Neuronal stem cell (in vitro differentiated cells): ENCODE measurements around the gene CMSS1. TPM values are rescaled to one million over a fixed set of nuclear protein-coding genes. Genes with fewer than 3 reads are reported as not detected.

ENCODE experiments used
- DNase-seq: peaks from one replicate; pipeline ENCODE4 v3.0.0-alpha.2; 2013; ENCODE audit warnings: low spot score
- H2AFZ ChIP-seq: one replicate; pipeline ENCODE4 v1.6.1; 2013; ENCODE audit warnings: mild to moderate bottlenecking, low read length, inconsistent platforms
- H2AK5ac ChIP-seq: 2 replicates; pipeline ENCODE4 v1.6.1; 2013; ENCODE audit warnings: low read depth, mild to moderate bottlenecking, inconsistent platforms, low read length, moderate library complexity, mixed read lengths
- H2BK120ac ChIP-seq: 2 replicates; pipeline ENCODE4 v1.6.1; 2013; ENCODE audit warnings: low read depth, mild to moderate bottlenecking, inconsistent platforms, low read length, moderate library complexity, mixed read lengths
- H2BK12ac ChIP-seq: one replicate; pipeline ENCODE4 v1.6.1; 2013; ENCODE audit warnings: low read length, inconsistent platforms
- H2BK15ac ChIP-seq: 2 replicates; pipeline ENCODE4 v1.6.1; 2013; ENCODE audit warnings: mild to moderate bottlenecking, low read length, inconsistent platforms, mixed read lengths
- H2BK5ac ChIP-seq: one replicate; pipeline ENCODE4 v1.6.1; 2013; ENCODE audit warnings: inconsistent platforms, mild to moderate bottlenecking, low read length, moderate library complexity
- H3K14ac ChIP-seq: one replicate; pipeline ENCODE4 v1.6.1; 2013; ENCODE audit warnings: low read length, inconsistent platforms
- H3K18ac ChIP-seq: 2 replicates; pipeline ENCODE4 v1.6.1; 2013; ENCODE audit warnings: low read length, inconsistent platforms
- H3K23ac ChIP-seq: 2 replicates; pipeline ENCODE4 v1.6.1; 2013; ENCODE audit warnings: low read depth, mild to moderate bottlenecking, mixed read lengths, low read length, inconsistent platforms; ENCODE audit not compliant: poor library complexity
- H3K27ac ChIP-seq: replicated peaks from 3 replicates; pipeline ENCODE4 v1.5.1; 2013; ENCODE audit warnings: low read length, inconsistent platforms
- H3K27me3 ChIP-seq, 3 experiments: 2 replicates each; pipeline ENCODE4 v1.6.1; 2013; ENCODE audit warnings: low read length in 3 of 3, mild to moderate bottlenecking in 2 of 3, inconsistent platforms in 1 of 3, low read depth in 1 of 3, mixed read lengths in 1 of 3, moderate library complexity in 1 of 3; ENCODE audit not compliant: control insufficient read depth in 3 of 3, insufficient read depth in 3 of 3
- H3K36me3 ChIP-seq, 2 donors: replicated peaks in 1 of 2; 2 replicates each; pipeline ENCODE4 v1.6.1; 2013; ENCODE audit warnings: low read length in 2 of 2; ENCODE audit not compliant: control insufficient read depth in 2 of 2, insufficient read depth in 2 of 2
- H3K4ac ChIP-seq: 2 replicates; pipeline ENCODE4 v1.6.1; 2013; ENCODE audit warnings: inconsistent platforms, mild to moderate bottlenecking, low read length, moderate library complexity
- H3K4me1 ChIP-seq, 2 donors: 1 replicate in 1 of 2; 2 replicates in 1 of 2; pipeline ENCODE4 v1.6.1; 2013; ENCODE audit warnings: low read length in 2 of 2, low read depth in 1 of 2; ENCODE audit not compliant: control insufficient read depth in 2 of 2, insufficient read depth in 1 of 2
- H3K4me2 ChIP-seq: one replicate; pipeline ENCODE4 v1.6.1; 2013; ENCODE audit warnings: mild to moderate bottlenecking, low read length, inconsistent platforms; ENCODE audit not compliant: insufficient read depth, poor library complexity, severe bottlenecking
- H3K4me3 ChIP-seq, 2 donors: 2 replicates each; pipeline ENCODE4 v1.5.1; 2013; ENCODE audit warnings: low read length in 2 of 2, mild to moderate bottlenecking in 2 of 2, inconsistent platforms in 1 of 2, moderate library complexity in 1 of 2
- H3K79me1 ChIP-seq: one replicate; pipeline ENCODE4 v1.6.1; 2013; ENCODE audit warnings: low read depth, mild to moderate bottlenecking, inconsistent platforms, low read length, moderate library complexity
- H3K9ac ChIP-seq: one replicate; pipeline ENCODE4 v1.6.1; 2013; ENCODE audit warnings: mild to moderate bottlenecking, low read depth, low read length, inconsistent platforms; ENCODE audit not compliant: poor library complexity
- H3K9me3 ChIP-seq, 2 donors: replicated peaks in 1 of 2; 2 replicates each; pipeline versions ENCODE3 to v1.6.1; 2013; ENCODE audit warnings: low read length in 2 of 2, mild to moderate bottlenecking in 2 of 2, inconsistent platforms in 1 of 2, low read depth in 1 of 2, mixed read lengths in 1 of 2, moderate library complexity in 1 of 2; ENCODE audit not compliant: control insufficient read depth in 2 of 2, insufficient read depth in 1 of 2
- H4K8ac ChIP-seq: one replicate; pipeline ENCODE4 v1.6.1; 2013; ENCODE audit warnings: low read depth, mild to moderate bottlenecking, inconsistent platforms, low read length, moderate library complexity
- H4K91ac ChIP-seq: one replicate; pipeline ENCODE4 v1.6.1; 2013; ENCODE audit warnings: low read length, low read depth, mild to moderate bottlenecking, inconsistent platforms; ENCODE audit not compliant: poor library complexity
- WGBS, 2 donors: extraction: QIAGEN DNeasy Blood & Tissue Kit; methylation state at CpG; one replicate each; pipeline ENCODE4 v1.1.7; 2013; ENCODE audit warnings: missing lambda C conversion rate in 2 of 2, mixed read lengths in 1 of 2; ENCODE audit not compliant: insufficient read length in 2 of 2, insufficient replicate concordance in 1 of 2; ENCODE audit errors: extremely low coverage in 2 of 2; 5-methylcytosine and 5-hydroxymethylcytosine counted together
- polyA plus RNA-seq, 2 experiments: library from polyadenylated mRNA; stranded (reverse); fragments of 200-250 nt; gene quantifications; one replicate each; pipeline ENCODE4 v1.2.3, GENCODE V29; 2013

CMSS1 gene
- polyA plus RNA-seq (2013, experiment 1 of 2), result 96.3 TPM
- polyA plus RNA-seq (2013, experiment 2 of 2), result 93.1 TPM

GRCh38 chr3:99817437-99818240 lies at the start of gene CMSS1:
CMSS1 (plus strand) TSS chr3:99817862.
- Histone ChIP-seq H3K27ac (no peak within 1 kb of the TSS), H3K27me3 (no peaks in the 10 kb centered on the region), H2BK15ac (no peak within 1 kb of the TSS), H2BK12ac (no peak within 1 kb of the TSS), H3K9ac (peak within 1 kb of the TSS; percentile 87), H3K18ac (peak within 1 kb of the TSS; percentile 58), H3K36me3 (no peaks in the 10 kb centered on the region), H2AFZ (peak within 1 kb of the TSS; percentile 97), H3K4me1 (peaks cover 3 to 8% of the 10 kb centered on the region in 2 donors), H3K23ac (peak within 1 kb of the TSS; percentile 87), H4K91ac (no peak within 1 kb of the TSS), H3K79me1 (no peaks in the 10 kb centered on the region), H2BK5ac (no peak within 1 kb of the TSS), H3K9me3 (no peaks in the 10 kb centered on the region), H3K4me3 (peak within 1 kb of the TSS; percentile 92 to 98), H2AK5ac (no peak within 1 kb of the TSS), H3K4ac (no peak within 1 kb of the TSS), H2BK120ac (no peak within 1 kb of the TSS), H3K14ac (no peak within 1 kb of the TSS), H4K8ac (no peak within 1 kb of the TSS), H3K4me2 (peak within 1 kb of the TSS; percentile 69)
- peak; percentile 90 for DNase-seq
- no CpG with 5 or more reads among the region's 60 CpGs for WGBS, 2 donors

GRCh38 chr3:99768126-99768525 lies 49.5 kb upstream of the CMSS1 start:
- Histone ChIP-seq H3K4me3 (no peak overlapping the region), H3K9ac (no peak overlapping the region), H2BK5ac (no peak overlapping the region), H2BK12ac (no peak overlapping the region), H4K8ac (no peak overlapping the region), H2BK120ac (no peak overlapping the region), H3K9me3 (no peaks in the 10 kb centered on the region), H4K91ac (no peak overlapping the region), H3K27me3 (peaks cover 0 to 3% (median 0%) of the 10 kb centered on the region in 3 experiments), H3K27ac (no peak overlapping the region), H3K36me3 (no peaks in the 10 kb centered on the region), H3K18ac (no peak overlapping the region), H2AFZ (no peak overlapping the region), H3K4ac (no peak overlapping the region), H3K23ac (no peak overlapping the region), H3K14ac (no peak overlapping the region), H3K4me1 (no peaks in the 10 kb centered on the region), H2AK5ac (no peak overlapping the region), H3K4me2 (no peak overlapping the region), H2BK15ac (no peak overlapping the region), H3K79me1 (no peaks in the 10 kb centered on the region)
- no peak for DNase-seq
- no CpG with 5 or more reads among the region's 1 CpG for WGBS, 2 donors

GRCh38 chr3:99768808-99769501 lies 48.7 kb upstream of the CMSS1 start:
- Histone ChIP-seq H3K27me3 (peaks cover 0 to 3% (median 0%) of the 10 kb centered on the region in 3 experiments), H3K23ac (no peak overlapping the region), H3K27ac (no peak overlapping the region), H3K4me3 (no peak overlapping the region), H3K9me3 (no peaks in the 10 kb centered on the region), H4K91ac (no peak overlapping the region), H3K18ac (no peak overlapping the region), H2AK5ac (no peak overlapping the region), H2BK15ac (no peak overlapping the region), H2BK12ac (no peak overlapping the region), H3K9ac (no peak overlapping the region), H3K79me1 (no peaks in the 10 kb centered on the region), H4K8ac (no peak overlapping the region), H3K14ac (no peak overlapping the region), H3K4me1 (no peaks in the 10 kb centered on the region), H2BK120ac (no peak overlapping the region), H3K36me3 (no peaks in the 10 kb centered on the region), H3K4ac (no peak overlapping the region), H3K4me2 (no peak overlapping the region), H2AFZ (no peak overlapping the region), H2BK5ac (no peak overlapping the region)
- no peak for DNase-seq
- WGBS, 2 donors, result no CpG with 5 or more reads among the region's 2 CpGs

GRCh38 chr3:99772171-99772570 lies 45.5 kb upstream of the CMSS1 start:
- Histone ChIP-seq H3K4ac (no peak overlapping the region), H3K36me3 (no peaks in the 10 kb centered on the region), H3K14ac (no peak overlapping the region), H3K4me1 (peaks cover 0 to 2% of the 10 kb centered on the region in 2 donors), H3K18ac (no peak overlapping the region), H3K4me2 (no peak overlapping the region), H2BK15ac (no peak overlapping the region), H3K27ac (no peak overlapping the region), H3K79me1 (no peaks in the 10 kb centered on the region), H2BK120ac (no peak overlapping the region), H3K9me3 (no peaks in the 10 kb centered on the region), H3K9ac (no peak overlapping the region), H4K8ac (no peak overlapping the region), H2AFZ (no peak overlapping the region), H3K4me3 (no peak overlapping the region), H2BK12ac (no peak overlapping the region), H4K91ac (no peak overlapping the region), H2BK5ac (no peak overlapping the region), H3K27me3 (peaks cover 0 to 3% (median 0%) of the 10 kb centered on the region in 3 experiments), H3K23ac (no peak overlapping the region), H2AK5ac (no peak overlapping the region)
- WGBS, 2 donors, result no CpG with 5 or more reads among the region's 3 CpGs
- no peak for DNase-seq
